Panc1 (cell line): ENCODE data around the gene SMIM10L2A. TPM values are rescaled to one million over a fixed set of nuclear protein-coding genes. Genes with fewer than 3 reads are reported as not detected.

Experiments used
- ATAC-seq: fragments of 200-7000 bp; cut with Tn5 transposase; 2 replicates; pipeline ENCODE4 v1.9.1; 2020; ENCODE audit warnings: mild to moderate bottlenecking, moderate library complexity
- BruUV-seq: library from RNA; stranded (reverse); fragments of 400-500 nt; replicated peaks from 2 replicates; lab custom pipeline; 2021; lab: Mats Ljungman, UMichigan
- CTCF ChIA-PET: fragments of 300-600 bp; sonication (Branson Sonifier 250); formaldehyde crosslinking; loops from one replicate; lab custom pipeline; 2022; ENCODE audit warnings: antibody characterized with exemption; lab: Charles Lee
- POLR2A ChIA-PET: fragments of 300-600 bp; sonication (Branson Sonifier 250); formaldehyde crosslinking; loops from one replicate; lab custom pipeline; 2022; ENCODE audit warnings: antibody characterized with exemption; lab: Charles Lee
- DNase-seq: peaks from one replicate; pipeline ENCODE4 v3.0.0-alpha.2; 2010; ENCODE audit warnings: low read depth, low spot score
- H3K27ac ChIP-seq: 2 replicates; pipeline ENCODE4 v1.5.1; 2011; ENCODE audit warnings: mild to moderate bottlenecking, low read length, inconsistent platforms
- H3K27me3 ChIP-seq: fragments of 200-500 bp; sonication (Bioruptor generic); 2 replicates; pipeline ENCODE4 v1.6.0; 2014; ENCODE audit warnings: low read length, inconsistent platforms; ENCODE audit not compliant: control insufficient read depth, insufficient read depth
- H3K36me3 ChIP-seq: fragments of 200-500 bp; sonication (Bioruptor generic); 2 replicates; pipeline ENCODE4 v1.5.1; 2014; ENCODE audit warnings: inconsistent platforms, mild to moderate bottlenecking, low read length, moderate library complexity; ENCODE audit not compliant: control insufficient read depth, insufficient read depth
- H3K4me1 ChIP-seq: 2 replicates; pipeline ENCODE4 v1.5.1; 2011; ENCODE audit warnings: inconsistent platforms, mild to moderate bottlenecking, low read length, moderate library complexity; ENCODE audit not compliant: control insufficient read depth, insufficient read depth
- H3K4me3 ChIP-seq, 2 experiments: 2 replicates each; pipeline ENCODE4 v1.5.1; 2011 to 2012; ENCODE audit warnings: low read depth in 2 of 2, low read length in 2 of 2, mild to moderate bottlenecking in 2 of 2, inconsistent platforms in 1 of 2, moderate library complexity in 1 of 2
- H3K9me3 ChIP-seq: fragments of 200-500 bp; sonication (Bioruptor generic); 2 replicates; pipeline ENCODE4 v1.5.1; 2014; ENCODE audit warnings: low read depth, mild to moderate bottlenecking, inconsistent platforms, low read length, moderate library complexity; ENCODE audit not compliant: control insufficient read depth, insufficient read depth
- POLR2AphosphoS5 ChIP-seq: IDR thresholded peaks from 2 replicates; pipeline ENCODE4 v1.6.1; 2012; ENCODE audit warnings: mild to moderate bottlenecking, low read depth, low read length, moderate library complexity
- SIN3A ChIP-seq: IDR thresholded peaks from 2 replicates; pipeline ENCODE4 v1.6.1; 2012; ENCODE audit warnings: low read depth, mild to moderate bottlenecking, low read length, moderate library complexity, borderline replicate concordance; ENCODE audit not compliant: insufficient read depth
- TCF7L2 ChIP-seq: IDR thresholded peaks from 2 replicates; pipeline ENCODE4 v1.6.1; 2011; ENCODE audit warnings: mild to moderate bottlenecking, low read depth, low read length, inconsistent platforms
- in situ Hi-C: cut with HindIII; loops from 2 replicates; pipeline ENCODE4 v1.10.0; 2016; ENCODE audit warnings: low sequenced_read_pairs, low pct_unique_long_range_greater_than_20kb
- intact Hi-C: fragments of 100-400 bp; cut with micrococcal nuclease; formaldehyde crosslinking; loops from one replicate; pipeline ENCODE4 v1.10.0; 2022; ENCODE audit not compliant: unreplicated experiment
- total RNA-seq: library from RNA; stranded (reverse); gene quantifications from one replicate; pipeline ENCODE4 v1.2.1, GENCODE V29; 2021; ENCODE audit not compliant: unreplicated experiment
- TF ChIP-seq, protein P1 (sequence below): fragments of 450-650 bp; IDR thresholded peaks from 2 replicates; pipeline ENCODE4 v1.5.1; 2017; ENCODE audit warnings: mild to moderate bottlenecking
- TF ChIP-seq, protein P2 (sequence below), 2 experiments: IDR thresholded peaks; 2 replicates each; pipeline ENCODE4 v1.6.1; 2011 to 2012; ENCODE audit warnings: low read depth in 2 of 2, control low read depth in 1 of 2, low read length in 1 of 2, mild to moderate bottlenecking in 1 of 2, moderate library complexity in 1 of 2; ENCODE audit not compliant: insufficient read depth in 1 of 2

The SMIM10L2A gene
- total RNA-seq, 1 experiment from 2014 or later: 0.36 TPM

DNA sequence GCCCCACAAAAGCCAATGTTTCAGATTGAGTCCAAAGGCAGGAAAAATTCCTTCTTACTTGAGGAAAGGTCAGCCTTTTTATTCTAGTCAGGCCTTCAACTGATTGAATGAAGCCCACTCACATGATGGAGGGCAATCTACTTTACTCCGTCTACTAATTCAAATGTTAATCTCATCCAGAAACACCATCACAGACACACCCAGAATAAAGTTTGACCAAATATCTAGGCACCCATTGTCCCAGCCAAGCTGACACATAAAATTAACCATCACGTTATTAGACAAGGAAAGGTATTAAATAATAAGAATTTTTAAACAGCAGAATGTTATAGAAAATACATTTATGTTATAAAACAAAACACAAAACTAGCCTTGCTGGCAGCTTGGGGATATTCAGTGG, 32.9 kb upstream of the SMIM10L2A start:
- no peaks in the 10 kb centered on the region for H3K9me3 ChIP-seq
- H3K36me3 ChIP-seq: no peaks in the 10 kb centered on the region
- no TSS peak for BruUV-seq
- CTCF ChIA-PET: no interaction called here
- TF ChIP-seq TCF7L2 (no peak), SIN3A (no peak), POLR2AphosphoS5 (no peak)
- TF ChIP-seq, protein P1, sequence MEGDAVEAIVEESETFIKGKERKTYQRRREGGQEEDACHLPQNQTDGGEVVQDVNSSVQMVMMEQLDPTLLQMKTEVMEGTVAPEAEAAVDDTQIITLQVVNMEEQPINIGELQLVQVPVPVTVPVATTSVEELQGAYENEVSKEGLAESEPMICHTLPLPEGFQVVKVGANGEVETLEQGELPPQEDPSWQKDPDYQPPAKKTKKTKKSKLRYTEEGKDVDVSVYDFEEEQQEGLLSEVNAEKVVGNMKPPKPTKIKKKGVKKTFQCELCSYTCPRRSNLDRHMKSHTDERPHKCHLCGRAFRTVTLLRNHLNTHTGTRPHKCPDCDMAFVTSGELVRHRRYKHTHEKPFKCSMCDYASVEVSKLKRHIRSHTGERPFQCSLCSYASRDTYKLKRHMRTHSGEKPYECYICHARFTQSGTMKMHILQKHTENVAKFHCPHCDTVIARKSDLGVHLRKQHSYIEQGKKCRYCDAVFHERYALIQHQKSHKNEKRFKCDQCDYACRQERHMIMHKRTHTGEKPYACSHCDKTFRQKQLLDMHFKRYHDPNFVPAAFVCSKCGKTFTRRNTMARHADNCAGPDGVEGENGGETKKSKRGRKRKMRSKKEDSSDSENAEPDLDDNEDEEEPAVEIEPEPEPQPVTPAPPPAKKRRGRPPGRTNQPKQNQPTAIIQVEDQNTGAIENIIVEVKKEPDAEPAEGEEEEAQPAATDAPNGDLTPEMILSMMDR: no peak
- TF ChIP-seq, protein P2, sequence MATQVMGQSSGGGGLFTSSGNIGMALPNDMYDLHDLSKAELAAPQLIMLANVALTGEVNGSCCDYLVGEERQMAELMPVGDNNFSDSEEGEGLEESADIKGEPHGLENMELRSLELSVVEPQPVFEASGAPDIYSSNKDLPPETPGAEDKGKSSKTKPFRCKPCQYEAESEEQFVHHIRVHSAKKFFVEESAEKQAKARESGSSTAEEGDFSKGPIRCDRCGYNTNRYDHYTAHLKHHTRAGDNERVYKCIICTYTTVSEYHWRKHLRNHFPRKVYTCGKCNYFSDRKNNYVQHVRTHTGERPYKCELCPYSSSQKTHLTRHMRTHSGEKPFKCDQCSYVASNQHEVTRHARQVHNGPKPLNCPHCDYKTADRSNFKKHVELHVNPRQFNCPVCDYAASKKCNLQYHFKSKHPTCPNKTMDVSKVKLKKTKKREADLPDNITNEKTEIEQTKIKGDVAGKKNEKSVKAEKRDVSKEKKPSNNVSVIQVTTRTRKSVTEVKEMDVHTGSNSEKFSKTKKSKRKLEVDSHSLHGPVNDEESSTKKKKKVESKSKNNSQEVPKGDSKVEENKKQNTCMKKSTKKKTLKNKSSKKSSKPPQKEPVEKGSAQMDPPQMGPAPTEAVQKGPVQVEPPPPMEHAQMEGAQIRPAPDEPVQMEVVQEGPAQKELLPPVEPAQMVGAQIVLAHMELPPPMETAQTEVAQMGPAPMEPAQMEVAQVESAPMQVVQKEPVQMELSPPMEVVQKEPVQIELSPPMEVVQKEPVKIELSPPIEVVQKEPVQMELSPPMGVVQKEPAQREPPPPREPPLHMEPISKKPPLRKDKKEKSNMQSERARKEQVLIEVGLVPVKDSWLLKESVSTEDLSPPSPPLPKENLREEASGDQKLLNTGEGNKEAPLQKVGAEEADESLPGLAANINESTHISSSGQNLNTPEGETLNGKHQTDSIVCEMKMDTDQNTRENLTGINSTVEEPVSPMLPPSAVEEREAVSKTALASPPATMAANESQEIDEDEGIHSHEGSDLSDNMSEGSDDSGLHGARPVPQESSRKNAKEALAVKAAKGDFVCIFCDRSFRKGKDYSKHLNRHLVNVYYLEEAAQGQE (IDR thresholded peaks at IDR 0.05; ENCODE audit: insufficient read depth in 1 of 2, low read depth in 2 of 2, low read length in 1 of 2): no peak
- ATAC-seq (no peak), DNase-seq (no peak)
- no peak overlapping the region for H3K4me3 ChIP-seq
- no peaks in the 10 kb centered on the region for H3K27me3 ChIP-seq
- POLR2A ChIA-PET: no interaction called here
- intact Hi-C loops: no loop called here
- H3K27ac ChIP-seq: no peak overlapping the region
- in situ Hi-C loops: no loop called here
- no peaks in the 10 kb centered on the region for H3K4me1 ChIP-seq

DNA sequence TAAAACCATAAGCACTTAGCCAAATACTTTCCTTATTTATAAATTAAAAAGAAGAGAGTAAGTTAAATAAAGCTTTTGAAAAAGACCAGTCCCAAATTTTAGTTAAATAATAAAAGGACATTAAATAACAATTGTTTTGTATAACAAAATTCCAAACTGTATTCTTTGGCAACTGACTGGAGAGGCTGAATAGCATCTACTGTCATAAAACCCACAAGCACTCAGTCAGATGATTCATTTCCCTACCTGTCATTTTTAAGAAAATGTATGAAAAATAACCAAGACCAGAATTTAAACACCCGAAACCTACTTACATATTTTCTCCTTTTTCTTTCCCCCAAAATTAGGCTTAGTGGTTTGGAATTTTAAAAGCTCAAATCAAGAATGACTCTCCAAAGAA, 32.5 kb upstream of the SMIM10L2A start:
- ATAC-seq (no peak), DNase-seq (no peak)
- H3K27me3 ChIP-seq: no peaks in the 10 kb centered on the region
- no peak overlapping the region for H3K27ac ChIP-seq
- intact Hi-C loops: no loop called here
- in situ Hi-C loops: no loop called here
- no peaks in the 10 kb centered on the region for H3K36me3 ChIP-seq
- H3K4me3 ChIP-seq: no peak overlapping the region
- H3K9me3 ChIP-seq: no peaks in the 10 kb centered on the region
- CTCF ChIA-PET: no interaction called here
- TF ChIP-seq TCF7L2: no peak
- no peaks in the 10 kb centered on the region for H3K4me1 ChIP-seq
- no TSS peak for BruUV-seq
- POLR2A ChIA-PET: no interaction called here

DNA sequence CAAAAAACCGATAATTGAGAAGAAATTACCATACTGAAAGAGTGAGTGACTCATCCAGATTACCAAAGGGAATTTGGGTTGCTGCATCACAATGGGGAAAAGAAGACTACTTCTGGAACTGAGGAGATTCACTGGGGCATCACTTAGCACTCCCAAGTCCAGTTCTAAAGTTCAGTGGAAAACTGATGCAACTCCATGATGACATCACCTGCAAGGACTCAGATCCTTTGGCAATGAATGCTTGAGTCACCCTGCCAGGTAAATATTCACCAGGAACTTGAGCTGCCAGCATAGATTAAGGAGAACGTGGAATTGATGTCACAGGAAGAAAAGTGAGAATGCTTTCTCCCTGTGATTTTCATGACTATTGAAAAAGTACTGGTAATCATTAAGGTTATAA, 32.0 kb upstream of the SMIM10L2A start:
- peak; percentile 27 for DNase-seq
- no peak overlapping the region for H3K27ac ChIP-seq
- H3K36me3 ChIP-seq: no peaks in the 10 kb centered on the region
- BruUV-seq: no TSS peak
- ChIA-PET POLR2A (no interaction called here), CTCF (no interaction called here)
- no peaks in the 10 kb centered on the region for H3K4me1 ChIP-seq
- no peak for ATAC-seq
- TF ChIP-seq TCF7L2: no peak
- TF ChIP-seq POLR2AphosphoS5: no peak
- TF ChIP-seq, protein P2 (IDR thresholded peaks at IDR 0.05; ENCODE audit: insufficient read depth in 1 of 2, low read depth in 2 of 2, low read length in 1 of 2): no peak
- no peak for TF ChIP-seq SIN3A
- TF ChIP-seq, protein P1: no peak
- intact Hi-C loops (no loop called here), in situ Hi-C loops (no loop called here)
- no peaks in the 10 kb centered on the region for H3K9me3 ChIP-seq
- H3K4me3 ChIP-seq: no peak overlapping the region
- no peaks in the 10 kb centered on the region for H3K27me3 ChIP-seq
